GM12801 (cell line): ENCODE data around the gene DEPP1.

Source experiments
- CTCF ChIP-seq: IDR thresholded peaks from one replicate; pipeline ENCODE4 v1.5.1; 2011; ENCODE audit warnings: control low read depth; ENCODE audit not compliant: insufficient read length; ENCODE audit errors: extremely low read depth

The DEPP1 gene

GRCh38 chr10:44949915-44950314 is 28.7 kb downstream of the DEPP1 start:
- TF ChIP-seq CTCF = no peak

GRCh38 chr10:44949127-44949802 is 29.3 kb downstream of the DEPP1 start:
- TF ChIP-seq CTCF = no peak

- TF ChIP-seq CTCF = no peak
Observed at GRCh38 chr10:44948642-44949041, 30.0 kb downstream of the DEPP1 start.

DNA sequence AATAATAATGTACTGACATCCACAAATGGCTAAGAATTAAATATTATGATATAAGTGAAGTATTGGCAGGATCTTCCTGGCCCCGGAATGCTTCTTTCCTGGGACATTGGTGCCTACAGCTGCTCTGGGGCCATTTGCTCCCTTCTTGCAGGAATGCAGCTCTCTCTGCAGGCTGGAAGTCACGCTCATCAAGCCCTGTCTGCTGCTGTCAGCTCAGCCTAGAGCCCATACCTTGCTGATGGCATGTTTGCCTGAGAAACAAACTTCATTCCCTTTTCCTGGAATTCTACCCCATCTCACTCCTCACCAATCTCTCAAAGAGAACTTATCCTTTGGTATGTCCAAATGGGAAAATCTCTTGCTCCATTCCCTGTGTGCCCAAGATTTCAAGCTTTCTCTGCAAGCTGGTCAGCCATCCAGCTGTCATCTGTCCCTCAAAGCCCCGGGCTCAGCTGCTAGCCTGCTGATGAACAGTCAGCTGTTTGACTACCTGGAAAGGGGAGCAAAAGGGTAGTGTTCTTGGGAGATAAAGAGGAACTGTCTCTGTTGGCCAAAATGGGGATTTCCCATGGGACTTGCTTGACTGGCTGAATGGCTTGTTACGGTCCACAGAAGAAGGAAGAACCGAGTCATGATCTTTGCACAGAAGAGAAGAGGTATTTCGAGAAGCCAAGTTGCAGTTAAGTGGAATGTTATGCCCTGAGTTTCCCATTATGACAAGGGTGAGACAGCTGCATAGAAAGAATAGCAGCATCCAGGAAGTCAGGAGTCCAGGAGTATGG is 31.0 kb downstream of the DEPP1 start:
- no peak for TF ChIP-seq CTCF

DNA sequence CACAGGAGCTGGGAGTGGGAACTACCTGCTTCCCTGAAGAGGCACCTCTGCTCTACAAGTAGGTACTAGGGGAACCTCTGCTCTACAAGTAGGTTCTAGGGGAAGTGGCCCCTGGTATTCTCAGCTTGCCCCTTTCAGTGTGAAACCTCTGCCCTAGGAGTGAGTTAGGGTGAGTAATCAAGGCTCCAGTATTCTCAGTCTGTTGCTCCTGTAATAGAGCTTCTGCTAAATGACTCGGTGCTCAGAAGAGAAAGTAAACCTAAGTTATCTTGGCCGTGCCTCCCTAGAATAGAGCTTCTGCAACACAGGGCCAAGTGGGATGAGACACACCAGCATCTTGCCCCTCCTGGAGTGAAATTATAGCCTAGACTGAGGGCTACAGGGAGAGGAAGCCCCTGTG is 32.4 kb downstream of the DEPP1 start:
- no peak for TF ChIP-seq CTCF

- no peak for TF ChIP-seq CTCF
Observed at GRCh38 chr10:44944354-44944753, 34.3 kb downstream of the DEPP1 start.

GRCh38 chr10:44939691-44940401 is 38.8 kb downstream of the DEPP1 start:
- no peak for TF ChIP-seq CTCF
